Measurements from ENCODE around the gene GFPT1. TPM values are rescaled to one million over a fixed set of nuclear protein-coding genes. Genes with fewer than 3 reads are reported as not detected.

The GFPT1 gene
- total RNA-seq, 4 donors from 2014 or later, result 24.3 to 90.5 (median 39.5) TPM

GRCh38 chr2:69306822-69307578 is 80.0 kb downstream of the GFPT1 start:
- no peaks in the 10 kb centered on the region for H3K9me3 ChIP-seq
- intact Hi-C loops (cut with DNase I; ENCODE audit: low total_unique reads), result loop anchor here (5.0 kb wide), 1 partner anchor 295 kb away; the partner anchor contains the start of gene ANTXR1
- H3K4me3 ChIP-seq, result peak overlapping the region; percentile 57 to 63
- peak overlapping the region; percentile 89 to 97 for H3K27ac ChIP-seq
- H3K27me3 ChIP-seq, result no peaks in the 10 kb centered on the region
- peak; percentile 87 to 89 for DNase-seq
- peak in 1 of 2 donors; percentile 23 for TF ChIP-seq POLR2A (IDR thresholded peaks at IDR 0.05)
- TF ChIP-seq CTCF (IDR thresholded peaks at IDR 0.05), result peak; percentile 34 to 94 (median 88)
- peaks cover 0 to 7% of the 10 kb centered on the region in 2 donors for H3K4me1 ChIP-seq
- H3K36me3 ChIP-seq, result no peaks in the 10 kb centered on the region

- peak; percentile 40 for DNase-seq
Observed at GRCh38 chr2:69306393-69306821, 80.6 kb downstream of the GFPT1 start.

GRCh38 chr2:69305712-69306392 is 81.2 kb downstream of the GFPT1 start:
- intact Hi-C loops (cut with DNase I; ENCODE audit: low total_unique reads), result loop anchor here (5.0 kb wide), 1 partner anchor 294 kb away; the partner anchor contains the start of gene ANTXR1
- H3K4me3 ChIP-seq, result peak overlapping the region; percentile 57 to 63
- H3K4me1 ChIP-seq, result peaks cover 0 to 7% of the 10 kb centered on the region in 2 donors
- no peaks in the 10 kb centered on the region for H3K36me3 ChIP-seq
- no peak for DNase-seq
- no peaks in the 10 kb centered on the region for H3K27me3 ChIP-seq
- TF ChIP-seq CTCF (IDR thresholded peaks at IDR 0.05) (no peak), POLR2A (IDR thresholded peaks at IDR 0.05) (no peak)
- H3K9me3 ChIP-seq, result no peaks in the 10 kb centered on the region
- H3K27ac ChIP-seq, result peak overlapping the region; percentile 89 to 97

More at GRCh38 chr2:69306393-69306821, 80.6 kb downstream of the GFPT1 start:
- TF ChIP-seq CTCF (IDR thresholded peaks at IDR 0.05) (no peak), POLR2A (IDR thresholded peaks at IDR 0.05) (no peak)
- Histone ChIP-seq H3K4me1 (peaks cover 0 to 7% of the 10 kb centered on the region in 2 donors), H3K27me3 (no peaks in the 10 kb centered on the region), H3K27ac (peak overlapping the region; percentile 89 to 97), H3K4me3 (peak overlapping the region; percentile 57 to 63), H3K9me3 (no peaks in the 10 kb centered on the region), H3K36me3 (no peaks in the 10 kb centered on the region)
- intact Hi-C loops (cut with DNase I; ENCODE audit: low total_unique reads), result loop anchor here (5.0 kb wide), 1 partner anchor 294 kb away; the partner anchor contains the start of gene ANTXR1

GRCh38 chr2:69305166-69305565 is 81.9 kb downstream of the GFPT1 start:
- no peaks in the 10 kb centered on the region for H3K9me3 ChIP-seq
- H3K27ac ChIP-seq, result no peak overlapping the region
- no peak for DNase-seq
- peaks cover 0 to 2% of the 10 kb centered on the region in 2 donors for H3K4me1 ChIP-seq
- no peaks in the 10 kb centered on the region for H3K27me3 ChIP-seq
- no peaks in the 10 kb centered on the region for H3K36me3 ChIP-seq
- intact Hi-C loops (cut with DNase I; ENCODE audit: low total_unique reads), result loop anchor here (5.0 kb wide), 1 partner anchor 293 kb away; the partner anchor contains the start of gene ANTXR1
- TF ChIP-seq CTCF (IDR thresholded peaks at IDR 0.05), result no peak
- TF ChIP-seq POLR2A (IDR thresholded peaks at IDR 0.05), result no peak
- H3K4me3 ChIP-seq, result no peak overlapping the region

All from uterus (tissue), 4 donors.